ENCODE data around the gene TMEM95. TPM values are rescaled to one million over a fixed set of nuclear protein-coding genes. Genes with fewer than 3 reads are reported as not detected.

TMEM95 gene
- total RNA-seq, 1 donor from 2014 or later, result not detected

DNA sequence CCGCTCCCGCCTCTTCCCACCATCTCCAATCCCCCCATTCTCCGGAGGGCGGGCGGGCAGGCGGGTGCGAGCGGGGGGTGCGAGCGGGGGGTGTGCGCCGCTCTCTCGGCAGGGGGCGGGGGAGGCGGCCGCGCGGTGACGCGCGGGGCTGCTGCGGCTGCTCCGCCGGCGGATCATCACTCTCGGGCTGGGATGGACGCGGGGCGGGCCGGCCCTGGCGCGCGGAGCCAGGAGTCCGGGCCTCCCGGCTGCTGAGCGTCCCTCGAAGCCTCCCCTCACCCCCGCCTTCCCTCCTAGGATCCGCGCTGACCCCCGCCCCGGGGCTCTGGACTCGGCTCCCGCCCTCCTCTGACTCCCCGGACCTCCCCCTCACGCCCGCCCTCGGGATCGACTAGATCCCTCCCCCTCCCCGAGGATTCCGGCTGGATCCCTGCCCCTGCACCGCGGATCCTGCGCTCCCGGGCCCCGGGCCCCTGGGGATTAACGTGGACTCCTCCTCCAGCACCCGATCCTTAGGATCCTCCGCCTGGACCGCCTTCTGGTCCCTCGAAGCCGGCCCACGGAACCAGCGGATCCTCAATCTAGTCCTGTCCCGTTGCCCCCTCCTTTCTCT, 49.9 kb downstream of the TMEM95 start:
- ATAC-seq, result peak; percentile 40

DNA sequence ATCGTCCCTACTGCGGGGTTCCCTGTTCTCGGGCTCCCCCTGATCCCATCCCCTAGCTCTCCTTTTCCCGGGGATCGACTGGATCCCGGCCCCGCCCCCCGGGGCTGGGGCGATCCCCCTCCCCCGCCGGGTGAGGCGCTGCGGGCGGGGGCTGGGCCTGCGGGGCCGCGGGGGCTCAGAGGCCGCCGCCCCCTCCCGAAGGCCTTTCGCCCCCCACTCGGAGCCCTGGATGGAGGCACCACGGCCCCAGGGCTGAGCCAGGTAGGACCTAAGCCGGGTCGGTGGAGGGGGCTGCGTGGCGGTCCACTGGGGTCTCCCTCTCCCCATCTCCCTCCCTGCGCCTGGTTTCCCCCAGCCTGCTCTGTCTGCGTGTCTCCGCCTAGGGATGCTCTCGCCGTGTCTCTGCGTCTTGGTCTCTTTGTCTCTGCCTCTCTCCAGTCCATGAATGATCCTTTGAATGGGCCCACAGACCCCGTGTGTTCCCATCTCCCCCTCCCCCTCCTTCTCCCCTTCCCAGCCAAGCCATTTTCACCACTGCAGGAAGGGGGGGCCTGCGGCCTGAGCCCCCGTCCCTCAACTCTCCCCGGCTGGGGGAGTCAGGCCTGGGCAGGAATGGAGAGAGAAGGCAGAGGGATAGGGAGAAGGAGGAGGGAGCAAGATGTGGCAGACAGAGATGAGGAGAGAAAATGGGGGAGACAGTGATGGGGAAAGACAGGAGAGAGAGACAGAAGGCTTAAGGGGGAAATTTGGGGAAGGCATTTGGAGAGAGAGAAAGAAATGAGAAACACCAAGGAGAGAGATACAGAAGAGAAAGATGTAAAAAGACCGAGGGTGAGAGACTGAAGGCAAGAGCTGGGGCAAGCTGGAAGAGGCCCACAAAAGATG, 50.6 kb downstream of the TMEM95 start:
- ATAC-seq, result no peak

DNA sequence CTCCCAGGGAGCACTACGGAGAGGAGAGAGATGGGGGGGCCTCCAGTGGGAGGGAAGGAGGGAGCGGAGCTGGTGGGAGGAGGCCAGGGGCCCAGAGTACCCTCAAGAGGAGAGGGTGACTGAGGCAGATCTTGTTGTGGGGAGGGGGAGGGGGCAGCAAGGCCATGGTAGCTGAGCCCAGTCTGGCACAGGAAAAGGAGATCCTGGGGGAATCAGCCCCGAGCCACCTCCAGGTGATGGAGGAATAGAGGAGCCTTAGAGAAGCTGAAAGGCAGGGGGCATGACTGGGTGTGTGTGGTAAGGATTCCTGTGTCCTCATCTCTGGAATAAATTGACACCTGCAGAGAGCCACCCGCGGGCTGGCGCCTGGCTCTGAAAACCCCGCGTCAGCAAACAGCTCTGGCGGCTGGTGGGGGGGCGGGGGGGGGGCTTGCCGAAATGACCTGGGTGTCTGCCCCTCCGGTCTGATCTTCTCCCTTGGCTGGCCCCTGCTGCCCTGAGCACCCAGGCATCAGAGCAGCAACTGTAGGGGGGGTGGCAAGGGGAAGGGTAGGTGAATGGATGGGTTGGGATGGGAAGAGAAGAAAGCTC, 51.4 kb downstream of the TMEM95 start:
- ATAC-seq, result no peak

Other genes with a start within 250 kb of the TMEM95 start
- 0.24 TPM for gene ASGR2, start 240.3 kb upstream of the TMEM95 start, total RNA-seq
- gene ASGR1, start 175.8 kb upstream of the TMEM95 start, total RNA-seq, result 1.00 TPM
- gene DLG4, start 135.3 kb upstream of the TMEM95 start, total RNA-seq, result 3.1 TPM
- gene ACADVL, start 135.2 kb upstream of the TMEM95 start, total RNA-seq, result 311 TPM
- 32.7 TPM for gene DVL2, start 120.6 kb upstream of the TMEM95 start, total RNA-seq
- gene PHF23, start 115.7 kb upstream of the TMEM95 start, total RNA-seq, result 33.6 TPM
- 268 TPM for gene GABARAP, start 112.7 kb upstream of the TMEM95 start, total RNA-seq
- 87.6 TPM for gene CTDNEP1, start 103.4 kb upstream of the TMEM95 start, total RNA-seq
- 40.3 TPM for gene ELP5, start 102.9 kb upstream of the TMEM95 start, total RNA-seq
- gene CLDN7, start 92.7 kb upstream of the TMEM95 start, total RNA-seq, result 279 TPM
- 0.68 TPM for gene SLC2A4, start 73.4 kb upstream of the TMEM95 start, total RNA-seq
- gene YBX2, start 60.5 kb upstream of the TMEM95 start, total RNA-seq, result 0.96 TPM
- 623 TPM for gene EIF5A, start 47.5 kb upstream of the TMEM95 start, total RNA-seq
- 38.9 TPM for gene GPS2, start 39.8 kb upstream of the TMEM95 start, total RNA-seq
- gene NEURL4, start 25.8 kb upstream of the TMEM95 start, total RNA-seq, result 13.5 TPM
- gene ACAP1, start 18.6 kb upstream of the TMEM95 start, total RNA-seq, result 3.8 TPM
- 32.9 TPM for gene KCTD11, start 3.0 kb upstream of the TMEM95 start, total RNA-seq
- 6.1 TPM for gene TNK1, start 25.9 kb downstream of the TMEM95 start, total RNA-seq
- 23.1 TPM for gene PLSCR3, start 39.4 kb downstream of the TMEM95 start, total RNA-seq
- 92.8 TPM for gene TMEM256, start 48.9 kb downstream of the TMEM95 start, total RNA-seq
- 3.0 TPM for gene NLGN2, start 52.7 kb downstream of the TMEM95 start, total RNA-seq
- gene SPEM1, start 65.2 kb downstream of the TMEM95 start, total RNA-seq, result not detected
- gene SPEM2, start 70.5 kb downstream of the TMEM95 start, total RNA-seq, result not detected
- gene SPEM3, start 73.7 kb downstream of the TMEM95 start, total RNA-seq, result not detected
- gene TMEM102, start 80.3 kb downstream of the TMEM95 start, total RNA-seq, result 8.2 TPM
- gene FGF11, start 84.4 kb downstream of the TMEM95 start, total RNA-seq, result 8.6 TPM
- gene CHRNB1, start 89.9 kb downstream of the TMEM95 start, total RNA-seq, result 4.9 TPM
- 21.0 TPM for gene ZBTB4, start 124.5 kb downstream of the TMEM95 start, total RNA-seq
- gene SLC35G6, start 126.3 kb downstream of the TMEM95 start, total RNA-seq, result not detected
- 116 TPM for gene POLR2A, start 129.2 kb downstream of the TMEM95 start, total RNA-seq
- 2.7 TPM for gene TNFSF12, start 193.9 kb downstream of the TMEM95 start, total RNA-seq
- 6.4 TPM for gene TNFSF13, start 203.6 kb downstream of the TMEM95 start, total RNA-seq
- 34.5 TPM for gene SENP3, start 206.8 kb downstream of the TMEM95 start, total RNA-seq
- gene CD68, start 224.5 kb downstream of the TMEM95 start, total RNA-seq, result 61.3 TPM
- 36.7 TPM for gene MPDU1, start 228.7 kb downstream of the TMEM95 start, total RNA-seq
- gene SOX15, start 234.9 kb downstream of the TMEM95 start, total RNA-seq, result 74.0 TPM

All from esophagus mucosa (tissue), 1 donor.